Panc1 (cell line): Measurements from ENCODE around the gene OCEL1. TPM values are rescaled to one million over a fixed set of nuclear protein-coding genes. Genes with fewer than 3 reads are reported as not detected.

ENCODE experiments used
- ATAC-seq: fragments of 200-7000 bp; cut with Tn5 transposase; 2 replicates; pipeline ENCODE4 v1.9.1; 2020; ENCODE audit warnings: mild to moderate bottlenecking, moderate library complexity
- BruUV-seq: library from RNA; stranded (reverse); fragments of 400-500 nt; replicated peaks from 2 replicates; lab custom pipeline; 2021; lab: Mats Ljungman, UMichigan
- CTCF ChIA-PET: fragments of 300-600 bp; sonication (Branson Sonifier 250); formaldehyde crosslinking; loops from one replicate; lab custom pipeline; 2022; ENCODE audit warnings: antibody characterized with exemption; lab: Charles Lee
- POLR2A ChIA-PET: fragments of 300-600 bp; sonication (Branson Sonifier 250); formaldehyde crosslinking; loops from one replicate; lab custom pipeline; 2022; ENCODE audit warnings: antibody characterized with exemption; lab: Charles Lee
- DNase-seq: peaks from one replicate; pipeline ENCODE4 v3.0.0-alpha.2; 2010; ENCODE audit warnings: low read depth, low spot score
- H3K27ac ChIP-seq: 2 replicates; pipeline ENCODE4 v1.5.1; 2011; ENCODE audit warnings: mild to moderate bottlenecking, low read length, inconsistent platforms
- H3K27me3 ChIP-seq: fragments of 200-500 bp; sonication (Bioruptor generic); 2 replicates; pipeline ENCODE4 v1.6.0; 2014; ENCODE audit warnings: low read length, inconsistent platforms; ENCODE audit not compliant: control insufficient read depth, insufficient read depth
- H3K36me3 ChIP-seq: fragments of 200-500 bp; sonication (Bioruptor generic); 2 replicates; pipeline ENCODE4 v1.5.1; 2014; ENCODE audit warnings: inconsistent platforms, mild to moderate bottlenecking, low read length, moderate library complexity; ENCODE audit not compliant: control insufficient read depth, insufficient read depth
- H3K4me1 ChIP-seq: 2 replicates; pipeline ENCODE4 v1.5.1; 2011; ENCODE audit warnings: inconsistent platforms, mild to moderate bottlenecking, low read length, moderate library complexity; ENCODE audit not compliant: control insufficient read depth, insufficient read depth
- H3K4me3 ChIP-seq, 2 experiments: 2 replicates each; pipeline ENCODE4 v1.5.1; 2011 to 2012; ENCODE audit warnings: low read depth in 2 of 2, low read length in 2 of 2, mild to moderate bottlenecking in 2 of 2, inconsistent platforms in 1 of 2, moderate library complexity in 1 of 2
- H3K9me3 ChIP-seq: fragments of 200-500 bp; sonication (Bioruptor generic); 2 replicates; pipeline ENCODE4 v1.5.1; 2014; ENCODE audit warnings: low read depth, mild to moderate bottlenecking, inconsistent platforms, low read length, moderate library complexity; ENCODE audit not compliant: control insufficient read depth, insufficient read depth
- CTCF ChIP-seq: fragments of 450-650 bp; IDR thresholded peaks from 2 replicates; pipeline ENCODE4 v1.5.1; 2017; ENCODE audit warnings: mild to moderate bottlenecking
- POLR2AphosphoS5 ChIP-seq: IDR thresholded peaks from 2 replicates; pipeline ENCODE4 v1.6.1; 2012; ENCODE audit warnings: mild to moderate bottlenecking, low read depth, low read length, moderate library complexity
- REST ChIP-seq, 2 experiments: IDR thresholded peaks; 2 replicates each; pipeline ENCODE4 v1.6.1; 2011 to 2012; ENCODE audit warnings: low read depth in 2 of 2, control low read depth in 1 of 2, low read length in 1 of 2, mild to moderate bottlenecking in 1 of 2, moderate library complexity in 1 of 2; ENCODE audit not compliant: insufficient read depth in 1 of 2
- SIN3A ChIP-seq: IDR thresholded peaks from 2 replicates; pipeline ENCODE4 v1.6.1; 2012; ENCODE audit warnings: low read depth, mild to moderate bottlenecking, low read length, moderate library complexity, borderline replicate concordance; ENCODE audit not compliant: insufficient read depth
- TCF7L2 ChIP-seq: IDR thresholded peaks from 2 replicates; pipeline ENCODE4 v1.6.1; 2011; ENCODE audit warnings: mild to moderate bottlenecking, low read depth, low read length, inconsistent platforms
- in situ Hi-C: cut with HindIII; loops from 2 replicates; pipeline ENCODE4 v1.10.0; 2016; ENCODE audit warnings: low sequenced_read_pairs, low pct_unique_long_range_greater_than_20kb
- intact Hi-C: fragments of 100-400 bp; cut with micrococcal nuclease; formaldehyde crosslinking; loops from one replicate; pipeline ENCODE4 v1.10.0; 2022; ENCODE audit not compliant: unreplicated experiment
- total RNA-seq: library from RNA; stranded (reverse); gene quantifications from one replicate; pipeline ENCODE4 v1.2.1, GENCODE V29; 2021; ENCODE audit not compliant: unreplicated experiment

The OCEL1 gene
- total RNA-seq, 1 experiment from 2014 or later = 37.1 TPM

- no peaks in the 10 kb centered on the region for H3K9me3 ChIP-seq
- H3K4me1 ChIP-seq = no peaks in the 10 kb centered on the region
- H3K36me3 ChIP-seq = peaks cover 4% of the 10 kb centered on the region; the same call in 1 of the 2 replicates
- H3K27me3 ChIP-seq = no peaks in the 10 kb centered on the region
- ChIA-PET POLR2A (no interaction called here), CTCF (interaction anchor here (0.5 kb wide), 1 partner anchor 15 kb away, joined by 10 read pairs; no protein-coding TSS in a partner anchor)
- no TSS peak for BruUV-seq
- TF ChIP-seq SIN3A = no peak
- DNase-seq = no peak
- ATAC-seq = no peak
- no peak overlapping the region for H3K27ac ChIP-seq
- in situ Hi-C loops (no loop called here), intact Hi-C loops (no loop called here)
- no peak overlapping the region for H3K4me3 ChIP-seq
These were observed 40.0 kb downstream of the OCEL1 start for GRCh38 chr19:17266026-17266425.

- CTCF ChIA-PET = interaction anchor here (0.5 to 0.8 kb wide), 2 partner anchors 14 to 16 kb away, joined by 4 to 10 read pairs; no protein-coding TSS in a partner anchor
- Histone ChIP-seq H3K9me3 (no peaks in the 10 kb centered on the region), H3K27ac (peak overlapping the region; percentile 34; the same call in 1 of the 2 replicates), H3K4me3 (0 out of 4 replicates have a peak overlapping the region, but pooled peaks of 1 of the 2 experiments have one; percentile 7), H3K36me3 (peaks cover 4% of the 10 kb centered on the region; the same call in 1 of the 2 replicates), H3K4me1 (no peaks in the 10 kb centered on the region), H3K27me3 (no peaks in the 10 kb centered on the region)
- POLR2A ChIA-PET = no interaction called here
- no peak for TF ChIP-seq REST (IDR thresholded peaks at IDR 0.05; ENCODE audit: insufficient read depth in 1 of 2, low read depth in 2 of 2, low read length in 1 of 2)
- TF ChIP-seq TCF7L2 = no peak
- no peak for TF ChIP-seq CTCF
- TF ChIP-seq SIN3A = no peak
- no peak for TF ChIP-seq POLR2AphosphoS5
- no peak for DNase-seq
- no peak for ATAC-seq
- no TSS peak for BruUV-seq
- in situ Hi-C loops = no loop called here
- intact Hi-C loops = no loop called here
These were observed 40.6 kb downstream of the OCEL1 start for GRCh38 chr19:17266589-17266974.
